DOHH2 (cell line): ENCODE data around the gene ARMCX2.
A peak's percentile ranks its signal among the peaks of the same experiment; 100 is the strongest.

ENCODE experiments used
- H3F3A ChIP-seq: fragments of 200-600 bp; sonication (generic), shearing (Covaris generic); 2 replicates; pipeline ENCODE4 v1.6.0; 2016; ENCODE audit warnings: antibody characterized with exemption, mild to moderate bottlenecking; ENCODE audit not compliant: control insufficient read depth, insufficient read depth
- H3K27ac ChIP-seq: fragments of 200-600 bp; sonication (generic); 2 replicates; pipeline ENCODE4 v1.5.1; 2014; ENCODE audit warnings: low read depth, mild to moderate bottlenecking, low read length, moderate library complexity
- H3K27me3 ChIP-seq: fragments of 200-600 bp; sonication (generic); 2 replicates; pipeline ENCODE4 v1.6.1; 2014; ENCODE audit warnings: mild to moderate bottlenecking, low read length, mixed read lengths; ENCODE audit not compliant: control insufficient read depth
- H3K36me3 ChIP-seq: fragments of 200-600 bp; sonication (generic); 2 replicates; pipeline ENCODE4 v1.6.1; 2014; ENCODE audit warnings: mild to moderate bottlenecking, low read length, moderate library complexity, mixed read lengths; ENCODE audit not compliant: control insufficient read depth
- H3K4me1 ChIP-seq: fragments of 200-600 bp; sonication (generic); 2 replicates; pipeline ENCODE4 v1.6.1; 2014; ENCODE audit warnings: mild to moderate bottlenecking, low read length, mixed read lengths; ENCODE audit not compliant: control insufficient read depth
- H3K4me2 ChIP-seq: fragments of 200-600 bp; sonication (generic); 2 replicates; pipeline ENCODE4 v1.6.0; 2014; ENCODE audit warnings: mild to moderate bottlenecking, low read length, moderate library complexity
- H3K4me3 ChIP-seq: fragments of 200-600 bp; sonication (generic); 2 replicates; pipeline ENCODE4 v1.5.1; 2014; ENCODE audit warnings: mild to moderate bottlenecking, low read length, mixed read lengths
- H3K79me2 ChIP-seq: fragments of 200-600 bp; sonication (generic); 2 replicates; pipeline ENCODE4 v1.6.1; 2014; ENCODE audit warnings: mild to moderate bottlenecking, low read length, mixed read lengths; ENCODE audit not compliant: control insufficient read depth
- H3K9me2 ChIP-seq: fragments of 200-600 bp; sonication (generic); replicated peaks from 2 replicates; pipeline ENCODE4 v1.6.1; 2014; ENCODE audit warnings: mild to moderate bottlenecking, low read length, mixed read lengths; ENCODE audit not compliant: control insufficient read depth
- H3K9me3 ChIP-seq: fragments of 200-600 bp; sonication (generic); 2 replicates; pipeline ENCODE4 v1.6.1; 2014; ENCODE audit warnings: antibody characterized with exemption, low read length, mixed read lengths; ENCODE audit not compliant: control insufficient read depth, insufficient read depth
- H4K20me1 ChIP-seq: fragments of 200-600 bp; sonication (generic); 2 replicates; pipeline ENCODE4 v1.6.0; 2014; ENCODE audit warnings: low read depth, mild to moderate bottlenecking, antibody characterized with exemption, low read length, moderate library complexity; ENCODE audit not compliant: control insufficient read depth, insufficient read depth
- CTCF ChIP-seq: fragments of 200-600 bp; sonication (generic); IDR thresholded peaks from one replicate; pipeline ENCODE4 v1.5.1; 2014; ENCODE audit warnings: antibody characterized with exemption, mild to moderate bottlenecking, low read depth, low read length; ENCODE audit not compliant: poor library complexity, severe bottlenecking
- EZH2phosphoT487 ChIP-seq: fragments of 200-600 bp; sonication (generic); IDR thresholded peaks from 2 replicates; pipeline ENCODE4 v1.6.1; 2017; ENCODE audit warnings: borderline replicate concordance, mild to moderate bottlenecking, antibody characterized with exemption, low read length, moderate library complexity, mixed read lengths

ARMCX2 gene

GRCh38 chrX:101658661-101659491 is 774 bp downstream of the ARMCX2 start:
- Histone ChIP-seq H3K27me3 (no peaks in the 10 kb centered on the region), H4K20me1 (no peaks in the 10 kb centered on the region), H3K79me2 (no peaks in the 10 kb centered on the region), H3K9me3 (no peaks in the 10 kb centered on the region), H3K4me1 (peaks cover 7% of the 10 kb centered on the region), H3K4me2 (peak overlapping the region; percentile 80), H3K27ac (no peak overlapping the region), H3K4me3 (peak overlapping the region; percentile 71), H3K9me2 (no peaks in the 10 kb centered on the region), H3F3A (no peaks in the 10 kb centered on the region), H3K36me3 (no peaks in the 10 kb centered on the region)
- TF ChIP-seq CTCF, result no peak
- TF ChIP-seq EZH2phosphoT487, result no peak

GRCh38 chrX:101657495-101657894 is 2.2 kb downstream of the ARMCX2 start:
- H3K36me3 ChIP-seq, result no peaks in the 10 kb centered on the region

GRCh38 chrX:101656817-101657216 is 2.8 kb downstream of the ARMCX2 start:
- Histone ChIP-seq H3F3A (no peaks in the 10 kb centered on the region), H3K9me3 (no peaks in the 10 kb centered on the region), H3K36me3 (no peaks in the 10 kb centered on the region), H3K9me2 (no peaks in the 10 kb centered on the region), H3K4me2 (no peak overlapping the region), H4K20me1 (no peaks in the 10 kb centered on the region), H3K79me2 (no peaks in the 10 kb centered on the region), H3K27me3 (no peaks in the 10 kb centered on the region), H3K4me1 (peaks cover 7% of the 10 kb centered on the region), H3K27ac (no peak overlapping the region), H3K4me3 (no peak overlapping the region)
- no peak for TF ChIP-seq CTCF
- no peak for TF ChIP-seq EZH2phosphoT487

More at GRCh38 chrX:101657495-101657894, 2.2 kb downstream of the ARMCX2 start:
- Histone ChIP-seq H3K9me2 (no peaks in the 10 kb centered on the region), H4K20me1 (no peaks in the 10 kb centered on the region), H3K4me3 (no peak overlapping the region), H3F3A (no peaks in the 10 kb centered on the region), H3K27ac (no peak overlapping the region), H3K9me3 (no peaks in the 10 kb centered on the region), H3K4me2 (no peak overlapping the region), H3K27me3 (no peaks in the 10 kb centered on the region), H3K4me1 (peaks cover 7% of the 10 kb centered on the region), H3K79me2 (no peaks in the 10 kb centered on the region)
- TF ChIP-seq EZH2phosphoT487, result no peak
- no peak for TF ChIP-seq CTCF
